Stimulated activated CD4-positive, alpha-beta T cell treated with anti-CD3 and anti-CD28 coated beads, TNF-alpha, amount 100 ng/mL, for 4 hours (primary cell): ENCODE data around the gene TMEM191B.
"Not testable (repeated sequence)": the region's sequence is repeated elsewhere in the genome, so short reads cannot be mapped to it uniquely, and the experiment has no call there.

Source experiments
- DNase-seq, 3 experiments: peaks; one replicate each; pipeline ENCODE4 v3.0.0-alpha.2; 2020; ENCODE audit warnings: low read depth in 3 of 3

The TMEM191B gene

DNA sequence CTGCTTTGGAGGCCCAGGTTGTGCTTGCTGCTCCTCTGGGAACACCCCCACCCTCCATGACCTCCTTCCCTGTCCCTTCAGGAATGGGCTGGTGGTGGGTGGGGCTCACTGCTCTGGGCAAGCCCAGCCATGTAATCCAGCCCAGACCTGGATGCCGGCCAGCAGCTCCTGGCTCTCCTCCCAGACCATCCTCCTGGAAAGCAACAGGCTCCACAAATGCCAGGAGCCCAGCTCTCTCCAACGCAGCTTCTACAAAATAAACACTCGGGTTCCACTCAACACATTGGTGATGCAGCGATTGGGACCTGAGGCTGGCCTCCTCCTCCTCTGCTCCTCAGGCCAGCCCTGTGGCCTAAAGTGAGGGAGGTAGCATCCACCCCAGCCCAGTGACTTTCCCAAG lies 30.9 kb downstream of the TMEM191B start:
- not testable (repeated sequence) for DNase-seq

DNA sequence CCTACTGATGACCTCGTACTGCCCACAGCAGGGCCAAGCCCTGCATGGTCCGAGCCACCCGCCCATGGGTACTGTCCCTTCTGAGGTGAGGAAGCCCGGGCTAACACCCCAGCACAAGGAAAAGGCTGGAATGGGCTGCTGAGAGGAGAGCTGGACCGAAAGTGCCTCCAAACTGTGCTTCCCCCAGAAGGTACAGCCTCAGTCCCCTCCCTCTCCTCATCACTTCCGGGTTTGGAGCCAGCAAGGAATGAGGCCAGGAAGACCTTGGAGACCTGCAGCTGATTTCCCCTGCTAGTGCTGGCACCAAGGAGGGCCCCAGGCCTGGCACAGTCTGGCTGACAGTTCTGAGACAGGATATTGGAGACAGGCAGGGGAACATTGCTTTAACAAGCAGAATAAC lies 31.3 kb downstream of the TMEM191B start:
- not testable (repeated sequence) for DNase-seq

DNA sequence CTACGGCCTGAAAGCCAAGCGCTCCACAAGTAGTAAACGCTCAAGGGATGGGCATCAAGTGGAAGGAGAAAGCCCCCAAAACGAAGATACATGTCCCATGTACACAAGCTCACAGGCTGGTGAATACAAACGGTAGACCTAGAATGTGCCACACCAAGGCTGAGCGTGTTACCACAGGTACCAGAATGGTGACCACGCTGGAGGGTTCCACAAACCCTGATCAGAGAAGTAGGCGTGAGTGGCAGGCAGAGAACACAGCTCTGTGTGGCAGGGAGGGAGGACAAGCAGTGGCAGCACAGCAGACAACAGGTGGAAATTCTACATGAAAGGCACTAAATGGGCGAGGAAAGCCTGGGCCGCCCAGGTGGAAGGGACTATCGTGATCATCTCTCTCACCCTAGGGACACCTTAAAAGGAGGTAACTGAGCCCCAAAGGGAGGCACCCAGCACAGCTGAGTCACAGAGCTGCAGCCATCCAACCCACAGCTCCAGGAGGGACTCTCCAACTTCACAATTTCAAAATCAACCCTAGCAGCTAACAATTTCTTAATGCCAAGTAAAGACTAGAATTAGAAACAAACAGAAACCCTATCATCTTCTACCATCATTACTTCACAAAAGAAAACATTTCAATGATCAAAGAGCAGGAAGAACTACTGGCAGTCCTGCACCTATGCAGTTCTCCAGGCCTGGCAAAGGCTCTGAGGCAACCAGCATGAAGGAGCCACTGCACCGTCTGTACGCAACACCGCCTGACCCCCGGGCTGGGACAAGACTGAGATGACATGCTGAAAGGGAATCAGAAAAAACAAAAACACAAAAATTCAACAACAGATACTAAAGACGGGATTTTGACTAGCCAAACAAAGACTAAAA lies 32.7 kb downstream of the TMEM191B start:
- DNase-seq, result not testable (repeated sequence)

DNA sequence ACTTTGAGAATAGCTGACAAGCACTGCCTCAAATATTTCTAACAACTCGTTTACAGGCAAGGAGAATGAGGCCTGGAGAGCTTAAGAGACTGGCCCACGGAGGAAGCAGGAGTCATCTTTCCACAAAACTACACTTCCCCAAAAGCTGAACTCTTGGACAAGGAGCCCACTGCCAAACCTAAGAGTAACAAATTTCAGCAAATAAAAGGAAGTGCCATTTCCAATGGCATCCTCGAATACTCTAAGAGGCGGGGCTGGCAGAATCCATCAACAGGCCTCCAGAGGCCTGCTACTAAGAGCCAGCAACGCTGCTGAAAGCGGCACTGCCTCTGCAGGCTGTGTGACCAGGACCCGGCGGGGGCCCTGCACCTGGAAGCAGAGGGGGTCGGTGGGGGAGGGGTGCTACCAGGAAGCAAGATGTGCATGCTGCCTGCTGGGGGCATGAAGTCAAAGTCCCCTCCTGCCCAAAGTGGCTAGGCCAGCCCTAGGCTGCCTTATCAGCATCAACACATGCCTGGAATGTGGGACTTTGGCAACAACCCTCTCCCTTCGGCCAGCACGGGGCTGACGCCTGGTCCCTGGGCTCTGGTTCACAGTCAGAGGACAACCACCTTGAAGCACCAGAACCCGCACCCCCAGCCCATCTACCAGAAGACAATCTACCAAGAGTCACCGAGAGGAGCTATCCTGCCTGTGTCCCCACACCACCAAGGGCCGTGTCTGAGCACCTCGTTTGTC lies 43.1 kb downstream of the TMEM191B start:
- DNase-seq, result not testable (repeated sequence)

DNA sequence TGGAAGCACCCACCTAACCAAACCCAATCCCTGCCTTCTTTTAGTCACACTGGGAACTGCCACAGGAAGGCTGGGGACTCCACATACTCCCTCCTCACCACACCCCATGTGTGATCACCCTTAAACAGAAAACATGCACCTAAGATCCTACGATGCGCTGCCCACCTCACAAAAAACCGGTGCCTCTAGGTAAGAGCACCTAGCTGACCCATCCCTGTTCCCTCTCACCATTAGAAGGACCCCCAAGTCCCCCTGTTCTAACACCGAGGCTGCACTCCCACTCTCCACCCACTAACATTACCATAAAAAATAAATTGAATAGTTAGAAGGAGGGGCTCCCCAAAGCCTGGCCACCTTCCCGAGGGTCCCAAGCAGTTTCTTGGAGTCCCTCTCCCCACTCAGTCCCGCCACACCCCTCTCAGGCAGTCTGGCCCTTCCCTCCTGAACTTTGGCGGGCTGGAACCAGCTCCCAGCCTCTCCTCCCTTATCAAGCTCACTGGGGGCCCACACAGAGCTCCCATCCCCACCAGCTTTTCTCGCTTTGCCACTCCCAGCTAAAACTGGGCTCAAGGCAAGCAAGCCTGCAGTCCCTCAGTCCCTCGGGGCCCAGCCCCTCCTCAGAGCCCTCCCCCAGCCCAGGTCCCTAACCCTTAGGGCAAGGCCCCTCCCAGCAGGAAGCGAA lies 46.0 kb downstream of the TMEM191B start:
- not testable (repeated sequence) for DNase-seq

DNA sequence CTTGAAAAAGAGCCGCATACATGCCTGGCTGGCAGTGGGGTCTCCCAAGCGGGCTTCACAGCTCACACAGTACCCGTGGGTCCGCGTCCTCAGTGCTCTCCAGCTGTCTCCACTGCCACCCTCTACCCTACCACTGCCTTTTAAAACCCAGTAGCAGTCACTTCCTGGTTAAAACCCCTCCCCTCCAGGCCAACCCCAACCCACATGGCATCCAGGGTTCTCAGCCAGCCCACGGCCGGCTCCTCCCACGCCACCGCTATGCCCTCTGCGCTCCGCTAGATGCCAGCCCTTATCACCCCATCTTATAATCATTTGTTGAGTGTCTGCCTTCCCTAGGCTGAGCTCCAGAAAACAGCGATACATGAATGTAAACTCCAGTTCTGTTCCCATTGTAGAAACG lies 47.0 kb downstream of the TMEM191B start:
- not testable (repeated sequence) for DNase-seq

DNA sequence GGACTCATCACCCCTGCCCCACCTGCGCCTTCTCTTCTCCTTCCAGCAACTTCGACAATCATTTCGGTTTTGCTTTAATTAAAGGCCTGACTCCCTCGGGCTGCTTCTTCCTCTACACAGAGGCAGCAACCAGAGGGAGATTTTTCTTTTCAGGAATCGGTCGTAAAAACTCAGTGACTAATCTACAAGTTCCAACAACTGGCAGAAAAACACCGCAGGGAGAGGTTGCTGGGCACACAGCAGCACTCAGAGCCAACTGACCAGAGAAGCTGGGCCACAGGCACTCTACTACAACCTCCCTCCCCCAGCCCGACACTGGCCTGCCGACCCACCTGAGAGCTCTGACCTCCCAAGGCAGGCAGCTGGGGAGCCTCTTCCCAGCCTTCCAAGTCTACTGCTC lies 48.1 kb downstream of the TMEM191B start:
- not testable (repeated sequence) for DNase-seq

DNA sequence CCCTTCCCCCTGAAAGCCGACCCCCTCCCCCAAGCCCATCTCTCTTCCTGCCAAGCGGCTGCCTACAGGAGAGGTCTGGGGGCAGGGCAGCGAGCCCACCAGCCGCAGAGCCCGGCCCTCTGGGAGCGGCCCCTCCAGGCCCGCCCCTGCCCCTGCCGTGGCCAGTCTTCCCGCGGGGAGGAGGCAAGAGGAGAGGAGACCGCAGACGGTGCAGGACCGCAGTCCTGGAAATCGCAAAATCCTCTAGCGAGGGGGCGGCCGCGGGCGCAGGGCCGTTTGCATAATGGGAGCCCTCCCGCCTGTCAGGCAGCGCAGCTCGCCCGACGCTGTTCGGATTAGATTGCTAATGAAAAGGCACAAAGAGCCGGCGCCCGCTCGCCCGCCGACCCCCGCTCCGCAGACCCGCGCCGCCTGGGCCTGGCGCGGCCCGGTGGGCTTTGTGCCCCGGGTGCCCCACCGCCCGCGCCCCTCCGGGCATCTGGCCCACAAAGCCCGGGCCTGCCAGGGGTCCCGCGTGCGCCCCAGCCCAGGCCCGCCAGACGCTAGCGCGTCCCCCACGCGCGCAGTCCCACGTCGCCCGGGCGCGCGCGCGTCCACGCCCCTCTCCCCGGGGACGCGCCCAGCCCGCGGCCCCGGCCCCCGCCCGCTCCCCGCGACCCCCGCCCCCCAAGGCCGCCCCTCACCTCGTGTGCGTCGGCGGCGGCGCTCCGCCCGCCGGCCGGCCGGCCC lies 49.7 kb downstream of the TMEM191B start:
- not testable (repeated sequence) for DNase-seq

DNA sequence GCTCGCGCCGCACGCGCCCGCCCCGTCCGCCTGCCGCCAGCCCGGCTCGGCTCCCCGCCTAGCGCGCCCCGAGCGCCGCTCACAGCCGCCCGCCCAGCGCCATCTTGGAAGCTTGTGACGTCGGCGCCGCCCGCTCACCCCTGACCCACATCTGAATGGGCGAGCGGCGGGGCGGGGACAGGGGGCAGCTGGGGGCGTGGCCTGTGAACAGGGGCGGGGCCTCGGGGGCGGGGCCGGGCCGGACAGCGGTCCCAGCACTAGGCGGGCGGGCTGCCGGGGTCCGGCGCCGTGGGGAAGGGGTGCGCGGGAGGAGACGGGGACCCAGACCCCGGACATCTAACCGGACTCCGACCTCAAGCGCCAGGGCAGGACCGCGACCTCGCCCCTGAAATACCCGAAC lies 50.2 kb downstream of the TMEM191B start:
- peak; percentile 1 to 19 (median 7) for DNase-seq
